HG03571 (cell line): Measurements from ENCODE around the gene ECM1.

ENCODE experiments used
- ATAC-seq: cut with Tn5 transposase; IDR thresholded peaks from one replicate; pipeline ENCODE4 v1.9.1; 2021; ENCODE audit not compliant: unreplicated experiment

Gene ECM1

GRCh38 chr1:150507912-150508864 lies at the start of gene ECM1:
TSS of gene ECM1 (plus strand) at chr1:150508109. CDS start at chr1:150508210, 101 bp downstream.
- no peak for ATAC-seq

GRCh38 chr1:150464422-150464826 lies 43.5 kb upstream of the ECM1 start:
- no peak for ATAC-seq

- no peak for ATAC-seq
Measured at GRCh38 chr1:150466964-150467363, 40.9 kb upstream of the ECM1 start.

- no peak for ATAC-seq
Measured at GRCh38 chr1:150469291-150469690, 38.6 kb upstream of the ECM1 start.

- ATAC-seq, result no peak
Measured at GRCh38 chr1:150472601-150473200, 35.2 kb upstream of the ECM1 start.

GRCh38 chr1:150473659-150474058 lies 34.2 kb upstream of the ECM1 start:
- no peak for ATAC-seq

- no peak for ATAC-seq
Measured at GRCh38 chr1:150474869-150475268, 33.0 kb upstream of the ECM1 start.

GRCh38 chr1:150476754-150477153 lies 31.2 kb upstream of the ECM1 start:
- ATAC-seq, result no peak

GRCh38 chr1:150477320-150477719 lies 30.6 kb upstream of the ECM1 start:
- no peak for ATAC-seq

- ATAC-seq, result no peak
Measured at GRCh38 chr1:150477733-150478132, 30.2 kb upstream of the ECM1 start.

GRCh38 chr1:150479370-150479769 lies 28.5 kb upstream of the ECM1 start:
- no peak for ATAC-seq

- no peak for ATAC-seq
Measured at GRCh38 chr1:150479927-150480352, 28.0 kb upstream of the ECM1 start.

GRCh38 chr1:150484431-150484830 lies 23.5 kb upstream of the ECM1 start:
- no peak for ATAC-seq

GRCh38 chr1:150484861-150485260 lies 23.0 kb upstream of the ECM1 start:
- no peak for ATAC-seq

- ATAC-seq, result peak; percentile 98
Measured at GRCh38 chr1:150486966-150487762, 20.7 kb upstream of the ECM1 start, which contains the start of gene TARS2. TSS of gene TARS2 (plus strand) at chr1:150487419. CDS start at chr1:150487451, 32 bp downstream.

GRCh38 chr1:150487763-150488115 lies 20.2 kb upstream of the ECM1 start:
- no peak for ATAC-seq

- no peak for ATAC-seq
Measured at GRCh38 chr1:150493175-150493574, 14.7 kb upstream of the ECM1 start.

- no peak for ATAC-seq
Measured at GRCh38 chr1:150498342-150498741, 9.6 kb upstream of the ECM1 start.

GRCh38 chr1:150505431-150505830 lies 2.5 kb upstream of the ECM1 start:
- ATAC-seq, result no peak

- ATAC-seq, result no peak
Measured at GRCh38 chr1:150508982-150509381, 1.1 kb downstream of the ECM1 start.

- no peak for ATAC-seq
Measured at GRCh38 chr1:150511551-150511950, 3.6 kb downstream of the ECM1 start.
